GM18502 (cell line): ENCODE measurements around the gene PTGDS.

Experiments
- ATAC-seq: cut with Tn5 transposase; IDR thresholded peaks from one replicate; pipeline ENCODE4 v1.9.1; 2021; ENCODE audit warnings: mild to moderate bottlenecking; ENCODE audit not compliant: unreplicated experiment, poor library complexity

The PTGDS gene

DNA sequence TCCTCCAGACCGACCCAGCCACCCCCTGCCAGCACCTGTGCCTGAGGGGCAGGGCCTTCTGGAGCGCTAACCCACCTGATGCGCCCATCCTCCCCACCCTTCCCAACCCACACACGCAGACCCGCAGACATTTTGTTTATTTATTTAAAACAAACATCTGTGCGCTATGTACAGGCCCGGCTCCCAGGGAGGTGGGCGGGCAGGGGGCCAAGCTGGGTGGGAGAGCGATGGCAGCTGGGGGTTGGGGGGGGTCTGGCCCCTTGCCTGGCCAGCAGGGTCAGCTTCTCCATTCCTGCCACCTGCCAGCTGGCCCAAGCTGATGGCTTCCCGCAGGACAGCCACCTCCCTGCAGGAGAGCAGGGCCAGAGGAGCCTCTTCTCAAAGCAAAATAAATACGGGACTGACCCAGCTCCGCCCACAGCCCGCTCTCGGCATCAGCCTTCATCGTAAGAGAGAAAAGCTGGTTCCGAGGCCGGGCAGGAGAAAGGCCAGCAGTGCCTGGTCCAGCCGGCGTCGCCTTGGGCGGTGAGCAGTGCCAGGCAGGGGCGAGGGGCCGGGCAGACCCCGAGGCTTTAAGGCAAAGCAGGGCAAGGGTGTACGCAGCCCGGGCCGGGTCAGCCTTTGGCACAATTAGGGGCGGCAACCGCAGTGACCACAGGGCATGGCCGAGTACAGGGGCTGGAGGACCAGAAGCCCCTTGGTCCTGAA lies 30.0 kb downstream of the PTGDS start:
- no peak for ATAC-seq

- ATAC-seq, result no peak
Observed at GRCh38 chr9:137007816-137008270, 30.5 kb downstream of the PTGDS start.

- ATAC-seq, result no peak
Observed at GRCh38 chr9:137008312-137008711, 31.0 kb downstream of the PTGDS start.

DNA sequence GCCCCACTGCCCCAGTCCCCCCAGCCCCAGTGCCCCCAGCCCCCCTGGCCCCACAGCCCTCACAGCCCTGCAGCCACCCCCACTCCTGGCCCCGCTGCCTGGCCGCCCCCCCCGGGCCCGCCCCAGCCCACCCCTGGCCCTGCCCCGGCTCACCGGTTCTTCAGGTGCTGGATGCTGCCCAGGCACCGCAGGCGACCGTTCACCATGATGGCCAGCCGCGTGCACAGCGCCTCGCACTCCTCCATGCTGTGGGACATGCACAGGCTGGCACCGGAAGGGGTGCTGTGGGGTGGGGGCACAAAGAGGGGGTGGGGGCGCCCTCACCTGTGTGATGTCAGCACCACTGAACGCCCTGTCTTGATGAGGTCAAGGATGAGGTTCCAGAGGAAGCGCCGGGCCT lies 31.9 kb downstream of the PTGDS start:
- ATAC-seq, result no peak

DNA sequence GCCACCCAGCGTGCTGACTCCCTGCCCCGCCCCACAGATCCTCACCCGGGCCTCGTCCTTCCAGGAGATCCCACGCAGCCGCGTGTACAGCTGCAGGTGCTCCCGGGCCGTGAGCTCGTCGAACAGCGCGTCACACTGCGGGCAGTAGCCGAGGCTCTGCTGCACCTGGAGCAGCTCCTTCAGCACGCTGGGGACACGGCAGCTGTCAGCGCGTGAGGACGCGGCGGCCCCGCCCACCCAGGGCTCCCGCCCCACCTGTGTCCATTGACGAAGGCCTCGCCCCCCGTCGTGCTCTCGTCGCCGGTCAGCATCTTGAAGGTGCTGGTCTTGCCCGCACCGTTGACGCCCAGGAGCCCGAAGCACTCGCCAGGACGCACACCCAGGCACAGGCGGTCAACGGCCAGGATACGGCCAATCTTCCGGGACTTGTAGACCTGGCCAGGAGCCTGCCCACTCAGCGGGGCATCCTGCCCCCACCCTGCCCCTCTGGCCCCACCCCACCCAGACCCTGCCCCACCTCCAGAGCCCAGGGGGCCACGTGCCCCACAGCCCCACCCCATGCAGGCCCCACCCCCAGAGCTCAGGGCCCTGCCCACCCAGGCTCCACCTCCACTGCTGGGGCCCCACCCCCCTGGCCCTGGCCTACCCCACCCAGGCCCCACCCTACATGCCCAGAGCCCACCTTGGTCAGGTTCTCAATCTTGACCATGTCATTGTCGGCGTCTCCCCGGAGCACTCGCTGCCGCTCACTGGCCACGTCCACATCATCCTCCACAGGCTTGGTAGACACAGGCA lies 32.8 kb downstream of the PTGDS start:
- no peak for ATAC-seq

DNA sequence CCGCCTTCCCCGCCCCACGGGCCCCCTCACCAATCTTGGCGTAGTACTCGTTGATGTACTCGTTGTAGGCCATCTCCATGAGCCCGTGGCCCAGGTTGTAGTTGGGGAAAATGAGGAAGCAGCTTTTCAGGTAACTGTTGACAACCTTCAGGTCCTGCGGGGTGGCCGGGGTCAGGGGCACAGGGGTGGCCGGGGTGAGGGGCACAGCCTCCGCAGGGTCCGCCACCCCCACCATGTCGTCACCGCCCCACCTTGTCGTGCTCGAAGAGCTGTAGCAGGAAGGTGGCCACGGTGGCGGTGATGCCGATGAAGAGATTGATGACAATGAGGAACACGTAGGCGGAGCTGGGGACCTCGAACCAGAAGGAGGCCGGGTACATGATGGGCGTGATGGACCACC lies 33.9 kb downstream of the PTGDS start:
- no peak for ATAC-seq

- ATAC-seq, result no peak
Observed at GRCh38 chr9:137011907-137012675, 34.8 kb downstream of the PTGDS start.

DNA sequence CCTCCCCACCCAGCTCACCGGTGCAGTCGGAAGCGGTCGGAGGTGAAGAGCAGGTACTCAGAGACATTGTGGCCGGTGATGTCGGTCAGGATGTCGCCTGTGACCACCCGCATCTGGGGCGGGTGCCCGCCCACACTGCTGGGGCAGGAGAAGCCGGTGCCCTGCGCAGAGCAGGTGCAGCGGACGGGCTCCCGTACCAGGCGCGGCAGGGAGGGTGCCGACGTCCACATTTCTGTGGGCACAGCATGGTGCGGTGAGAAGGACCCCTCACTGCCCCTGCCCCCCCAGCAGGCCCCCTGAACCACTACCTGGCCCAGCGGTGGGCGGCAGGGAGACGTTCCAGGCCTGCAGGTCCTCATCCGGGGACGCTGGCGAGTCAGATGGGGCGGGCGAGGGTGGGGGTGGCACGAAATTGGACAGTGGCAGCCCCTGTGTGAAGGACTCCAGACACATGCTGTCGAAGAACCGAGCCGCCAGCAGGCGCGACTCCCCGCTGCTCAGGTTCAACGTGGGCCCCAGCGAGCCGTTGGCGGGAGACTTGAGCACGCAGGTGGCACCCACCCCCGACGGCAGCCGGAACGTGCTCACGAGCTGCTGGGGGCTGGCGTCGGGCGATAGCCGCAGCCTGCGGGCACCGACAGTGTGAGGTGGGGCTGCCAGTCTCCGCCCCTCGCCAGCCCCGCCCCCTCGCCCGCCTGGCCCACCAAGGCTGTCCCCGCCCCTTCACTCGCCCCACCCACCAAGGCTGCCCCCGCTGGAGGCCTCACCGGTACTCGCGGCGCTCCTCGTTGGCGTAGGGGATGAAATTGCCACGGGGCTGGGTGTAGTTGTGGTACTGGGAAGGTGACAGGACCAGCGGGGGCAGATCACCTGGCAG lies 35.6 kb downstream of the PTGDS start:
- ATAC-seq, result no peak

DNA sequence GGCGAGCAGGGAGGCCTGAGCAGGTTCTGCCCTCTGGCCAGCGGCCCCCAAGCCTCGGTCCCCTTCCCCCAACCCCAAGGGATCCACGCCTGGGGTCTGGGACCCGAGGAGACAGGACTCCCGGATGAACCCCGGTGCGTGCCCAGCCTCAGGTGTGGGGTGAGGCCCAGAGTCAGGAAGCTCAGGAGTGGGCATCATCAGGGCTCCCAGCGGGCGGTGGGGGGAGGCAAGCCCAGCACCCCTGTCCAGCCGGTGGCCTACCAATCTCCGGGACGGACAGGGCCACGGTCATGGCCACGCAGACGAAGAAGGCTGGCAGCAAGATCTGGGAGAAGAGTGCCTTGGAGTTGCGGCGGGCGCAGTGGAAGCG lies 36.3 kb downstream of the PTGDS start:
- no peak for ATAC-seq

DNA sequence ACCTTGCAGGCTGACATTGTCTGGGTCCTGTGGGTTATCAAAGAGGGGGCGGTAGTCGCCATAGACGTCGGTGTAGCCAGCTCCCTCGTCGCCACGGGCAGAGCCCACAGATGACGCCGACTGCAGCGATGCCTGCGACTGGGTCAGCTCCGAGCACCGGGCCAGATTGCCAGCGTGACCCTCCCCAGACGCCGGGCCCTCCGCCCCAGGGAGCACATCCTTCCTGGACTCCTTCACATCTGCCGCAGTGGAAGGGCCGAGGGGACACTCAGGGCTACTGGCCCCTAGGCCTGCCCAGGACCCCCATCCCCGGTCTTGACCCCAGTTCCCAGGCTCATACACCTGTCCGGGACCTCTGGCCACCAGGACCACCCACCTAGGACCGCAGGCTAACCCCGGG lies 36.9 kb downstream of the PTGDS start:
- no peak for ATAC-seq

DNA sequence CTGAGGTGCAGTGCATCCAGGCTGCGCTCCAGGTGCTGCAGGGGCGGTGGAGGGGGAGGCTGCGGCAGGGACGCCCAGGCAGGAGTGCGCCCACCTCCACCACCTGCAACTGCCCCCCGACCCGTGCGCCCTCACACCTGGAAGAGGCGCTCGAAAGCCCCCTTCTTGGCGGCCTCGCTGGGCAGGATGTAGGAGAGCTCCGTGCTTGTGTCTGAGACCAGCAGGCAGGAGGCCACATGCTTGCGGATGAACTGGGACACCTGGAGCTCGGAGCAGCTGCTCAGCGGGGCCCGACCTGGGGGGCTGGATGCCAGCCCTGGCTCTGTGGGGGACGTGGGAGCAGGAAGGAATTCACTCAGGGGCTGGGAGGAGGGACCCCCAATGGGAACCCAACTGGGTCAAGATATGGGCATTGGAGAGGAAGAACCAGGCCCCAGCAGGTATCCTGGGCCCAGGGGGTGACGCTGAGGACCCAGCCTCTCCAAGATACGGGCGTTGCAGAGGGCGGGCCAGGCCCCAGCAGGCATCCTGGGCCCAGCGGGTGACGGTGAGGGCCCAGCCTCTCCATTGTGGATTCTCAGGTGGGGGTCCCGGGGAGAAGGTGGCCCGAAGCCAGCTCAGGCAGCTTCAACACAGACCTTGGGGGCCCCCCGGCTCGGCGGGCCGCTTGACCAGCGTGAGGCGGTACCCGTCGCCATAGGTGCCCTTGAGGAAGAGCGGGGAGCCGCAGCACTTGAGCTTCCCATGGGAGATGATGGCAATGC lies 37.7 kb downstream of the PTGDS start:
- ATAC-seq, result no peak

DNA sequence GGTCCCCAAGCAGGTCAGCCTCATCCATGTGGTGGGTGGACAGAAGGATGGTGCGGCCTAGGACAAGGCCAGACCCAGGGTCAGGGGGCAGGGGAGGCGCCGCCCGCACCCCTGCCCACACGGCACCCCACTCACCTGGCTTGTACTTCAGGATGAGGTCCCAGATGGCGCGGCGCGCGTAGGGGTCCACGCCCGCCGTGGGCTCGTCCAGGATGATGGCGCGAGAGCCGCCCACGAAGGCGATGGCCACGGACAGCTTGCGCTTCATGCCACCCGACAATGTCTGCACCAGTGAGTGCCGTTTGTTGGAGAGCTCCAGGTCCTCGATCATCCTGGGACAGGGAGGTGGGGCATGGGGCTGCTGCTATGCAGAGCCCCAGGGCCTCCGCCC lies 38.2 kb downstream of the PTGDS start:
- no peak for ATAC-seq

DNA sequence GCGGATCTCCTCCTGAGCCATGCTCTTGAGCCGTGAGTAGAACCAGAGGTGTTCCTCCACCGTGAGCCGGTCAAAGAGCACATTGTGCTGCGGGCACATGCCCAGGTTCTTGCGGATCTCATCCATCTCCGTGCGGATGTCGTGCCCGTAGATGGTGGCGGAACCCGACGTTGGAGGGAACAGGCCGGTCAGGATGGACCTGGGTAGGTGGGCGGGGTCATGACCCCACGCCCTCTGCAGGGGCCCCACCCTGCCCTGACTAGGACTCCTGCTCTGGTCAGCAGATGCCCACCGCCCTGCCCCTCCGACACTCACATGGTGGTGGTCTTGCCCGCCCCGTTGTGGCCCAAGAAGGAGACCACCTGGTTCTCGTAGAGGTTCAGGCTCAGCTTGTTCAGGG lies 38.7 kb downstream of the PTGDS start:
- ATAC-seq, result no peak

DNA sequence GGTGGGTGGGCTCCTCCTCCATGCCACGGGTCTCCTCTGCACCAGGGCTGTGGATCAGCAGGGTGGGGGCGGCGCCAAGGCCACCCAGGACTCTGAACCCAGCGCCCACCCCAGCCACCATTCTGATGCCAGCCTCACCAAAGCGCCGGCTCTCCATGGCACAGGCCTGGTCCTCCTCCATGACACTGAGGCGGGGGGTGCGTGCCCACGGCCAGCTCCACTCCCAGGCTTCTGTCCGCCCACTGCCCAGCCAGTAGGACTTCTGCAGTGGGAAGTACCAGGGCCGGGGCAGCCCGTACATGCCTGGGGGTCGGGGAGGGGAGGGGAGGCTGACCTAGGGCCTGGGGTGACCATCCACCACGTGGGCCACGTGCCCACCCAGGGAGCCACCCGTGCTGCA lies 39.1 kb downstream of the PTGDS start:
- no peak for ATAC-seq

- ATAC-seq, result no peak
Observed at GRCh38 chr9:137017071-137017470, 39.8 kb downstream of the PTGDS start.

DNA sequence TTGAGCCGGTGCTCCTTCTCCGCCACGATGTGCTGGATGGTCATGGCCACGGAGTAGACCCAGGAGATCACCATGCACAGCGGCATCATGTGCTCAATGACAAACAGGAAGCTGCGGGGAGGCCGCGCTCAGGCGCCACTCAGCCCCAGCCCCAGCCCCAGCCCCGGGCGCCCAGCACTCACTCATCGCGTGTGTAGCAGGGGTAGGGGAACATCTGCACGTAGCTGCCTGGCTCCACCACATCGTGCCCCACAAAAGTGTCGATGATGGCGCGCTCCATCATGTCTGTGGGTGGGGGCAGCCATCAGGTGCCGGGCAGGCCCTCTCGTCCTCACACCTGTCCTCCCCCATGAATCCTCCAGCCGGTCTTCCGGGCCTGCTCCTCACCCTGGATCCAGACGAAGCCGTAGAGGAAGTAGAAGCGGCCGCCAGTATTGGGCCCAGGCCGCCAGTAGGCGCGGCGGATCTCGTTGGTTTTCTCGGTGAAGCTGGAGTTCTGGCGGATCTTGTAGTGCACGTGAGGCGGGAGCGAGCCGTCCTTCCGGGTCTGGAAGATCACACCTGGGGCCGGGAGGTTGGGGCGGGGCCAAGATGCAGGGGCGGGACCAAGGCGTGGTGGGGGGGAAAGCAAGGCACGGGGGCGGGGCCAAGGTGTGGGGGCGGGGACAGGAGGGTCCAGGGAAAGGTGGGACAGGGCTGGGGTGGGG lies 40.6 kb downstream of the PTGDS start:
- no peak for ATAC-seq

DNA sequence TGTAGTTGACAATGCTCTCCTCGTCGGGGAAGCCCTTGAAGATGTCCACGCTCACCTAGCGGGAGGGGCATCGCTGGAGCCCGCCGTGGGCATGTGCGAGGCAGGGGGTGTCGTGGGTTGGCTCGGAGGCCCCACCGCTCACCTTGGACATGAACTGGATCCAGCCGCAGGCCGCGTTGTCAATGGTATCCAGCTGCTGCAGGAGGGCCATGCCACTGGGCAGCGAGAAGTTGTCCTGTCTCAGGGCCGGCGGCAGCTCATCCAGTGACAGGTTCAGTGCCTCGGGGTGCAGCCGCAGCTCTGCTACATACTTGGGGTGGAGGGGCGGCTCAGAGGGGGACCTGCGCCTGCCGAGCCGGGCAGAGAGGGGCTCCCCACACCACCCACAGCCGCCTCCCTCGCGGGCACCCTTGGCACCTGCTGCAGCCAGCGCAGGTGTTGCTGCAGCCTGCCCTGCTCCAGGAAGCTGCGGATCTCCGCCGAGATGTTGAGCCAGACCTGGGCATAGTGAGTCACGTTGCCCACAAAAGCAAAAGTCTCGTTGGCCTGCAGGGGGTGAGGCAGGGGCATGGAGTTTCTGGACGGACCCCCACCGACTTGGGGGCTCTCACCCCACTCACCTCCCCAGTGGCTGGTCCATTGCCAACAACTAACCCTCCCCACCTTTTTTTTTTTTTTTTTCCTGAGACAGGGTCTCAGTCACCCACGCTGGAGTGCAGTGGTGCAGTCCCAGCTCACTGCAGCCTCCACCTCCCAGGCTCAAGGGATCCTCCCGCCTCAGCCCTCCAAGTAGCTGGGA lies 41.7 kb downstream of the PTGDS start:
- no peak for ATAC-seq
